ENCODE measurements around the gene PDE2A. TPM values are rescaled to one million over a fixed set of nuclear protein-coding genes. Genes with fewer than 3 reads are reported as not detected.

PDE2A gene
- total and polyA plus RNA-seq, 2 donors (not counting 3 experiments of a cell fraction or from before 2014, with no cell fraction given): 14.8 to 16.8 TPM

DNA sequence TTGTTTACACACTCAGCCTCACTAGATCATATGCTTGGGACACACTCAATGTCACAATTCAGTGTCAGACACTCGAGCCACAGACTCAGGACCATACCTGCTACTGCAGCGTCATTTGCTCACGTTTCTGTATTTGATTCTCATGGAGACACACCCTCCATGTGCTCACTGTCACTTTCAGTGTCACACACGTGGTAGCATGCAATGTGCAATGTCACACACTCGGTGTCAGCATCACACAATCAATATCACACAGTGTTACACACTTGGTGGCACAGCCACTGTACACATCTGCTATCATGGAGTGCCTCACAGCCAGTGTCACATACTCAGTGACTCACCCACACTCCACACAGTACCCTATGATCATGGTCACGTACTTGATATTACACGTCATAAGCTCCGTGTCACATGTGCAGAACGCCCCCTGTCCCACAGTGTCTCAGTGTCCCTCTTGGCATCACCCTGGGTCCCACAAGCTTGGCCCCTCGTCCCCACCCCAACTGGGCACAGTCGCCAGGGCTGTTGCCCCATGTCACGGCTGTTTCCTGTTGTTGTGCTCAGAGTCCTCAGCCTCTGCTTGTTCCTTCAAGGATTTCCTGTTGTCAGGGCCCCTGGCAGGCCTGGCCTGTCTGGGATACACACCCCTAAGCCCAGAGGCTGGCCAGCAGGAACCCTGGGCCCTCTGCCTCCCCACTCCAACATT lies 49.6 kb downstream of the PDE2A start:
- dilution Hi-C loops (cut with MboI; ENCODE audit: extremely low pct_ligation_motif_present, low sequenced_read_pairs): no loop called here
- peak overlapping the region; percentile 2 for H2AFZ ChIP-seq (ENCODE audit: low read depth, low read length)
- H3K27me3 ChIP-seq (ENCODE audit: control insufficient read depth in 2 of 2, insufficient read depth in 2 of 2, low read length in 2 of 2): no peaks in the 10 kb centered on the region
- peak overlapping the region; percentile 9 for H3K4me2 ChIP-seq (ENCODE audit: insufficient read depth, low read length)
- no peaks in the 10 kb centered on the region for H3K36me3 ChIP-seq (ENCODE audit: control insufficient read depth in 2 of 2, extremely low read depth in 1 of 2, insufficient read depth in 2 of 2, low read length in 2 of 2)
- no peaks in the 10 kb centered on the region for H3K9me1 ChIP-seq (replicated peaks; ENCODE audit: control insufficient read depth, extremely low read depth, insufficient read depth, low read length)
- POLR2A ChIA-PET: interaction anchor here (0.7 kb wide), 1 partner anchor 75 kb away, joined by 3 read pairs; no protein-coding TSS in a partner anchor
- peak overlapping the region; percentile 56 for H3K9ac ChIP-seq (replicated peaks; ENCODE audit: extremely low read depth, insufficient read depth, low read length)
- intact Hi-C loops (cut with micrococcal nuclease): loop anchor here (1.0 kb wide), 2 partner anchors 10 to 19 kb away; no protein-coding TSS in a partner anchor
- peak; percentile 28 for FAIRE-seq
- CTCF ChIA-PET: interaction anchor here (1.3 to 1.9 kb wide), 4 partner anchors 11 to 26 kb away, joined by 6 to 7 read pairs (median 6); no protein-coding TSS in a partner anchor
- TF ChIP-seq POLR2AphosphoS5 (IDR thresholded peaks at IDR 0.05; ENCODE audit: insufficient read depth, low read depth, low read length) (peak; percentile 40), JUN (IDR thresholded peaks at IDR 0.05; ENCODE audit: borderline replicate concordance, insufficient read depth, insufficient read length, low read depth) (peak; percentile 59)
- TF ChIP-seq, protein P1, sequence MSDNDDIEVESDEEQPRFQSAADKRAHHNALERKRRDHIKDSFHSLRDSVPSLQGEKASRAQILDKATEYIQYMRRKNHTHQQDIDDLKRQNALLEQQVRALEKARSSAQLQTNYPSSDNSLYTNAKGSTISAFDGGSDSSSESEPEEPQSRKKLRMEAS (IDR thresholded peaks at IDR 0.05; ENCODE audit: insufficient read depth, insufficient read length): no peak
- TF ChIP-seq, protein P2, sequence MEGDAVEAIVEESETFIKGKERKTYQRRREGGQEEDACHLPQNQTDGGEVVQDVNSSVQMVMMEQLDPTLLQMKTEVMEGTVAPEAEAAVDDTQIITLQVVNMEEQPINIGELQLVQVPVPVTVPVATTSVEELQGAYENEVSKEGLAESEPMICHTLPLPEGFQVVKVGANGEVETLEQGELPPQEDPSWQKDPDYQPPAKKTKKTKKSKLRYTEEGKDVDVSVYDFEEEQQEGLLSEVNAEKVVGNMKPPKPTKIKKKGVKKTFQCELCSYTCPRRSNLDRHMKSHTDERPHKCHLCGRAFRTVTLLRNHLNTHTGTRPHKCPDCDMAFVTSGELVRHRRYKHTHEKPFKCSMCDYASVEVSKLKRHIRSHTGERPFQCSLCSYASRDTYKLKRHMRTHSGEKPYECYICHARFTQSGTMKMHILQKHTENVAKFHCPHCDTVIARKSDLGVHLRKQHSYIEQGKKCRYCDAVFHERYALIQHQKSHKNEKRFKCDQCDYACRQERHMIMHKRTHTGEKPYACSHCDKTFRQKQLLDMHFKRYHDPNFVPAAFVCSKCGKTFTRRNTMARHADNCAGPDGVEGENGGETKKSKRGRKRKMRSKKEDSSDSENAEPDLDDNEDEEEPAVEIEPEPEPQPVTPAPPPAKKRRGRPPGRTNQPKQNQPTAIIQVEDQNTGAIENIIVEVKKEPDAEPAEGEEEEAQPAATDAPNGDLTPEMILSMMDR (IDR thresholded peaks at IDR 0.05; ENCODE audit: extremely low read depth in 1 of 2, insufficient read depth in 1 of 2, low read depth in 1 of 2, low read length in 2 of 2): no peak
- H3K27ac ChIP-seq (ENCODE audit: insufficient read depth, low read depth, low read length): peak overlapping the region; percentile 80
- no peaks in the 10 kb centered on the region for H4K20me1 ChIP-seq (replicated peaks; ENCODE audit: control insufficient read depth, extremely low read depth, insufficient read depth, low read length)
- H3K9me3 ChIP-seq (replicated peaks; ENCODE audit: control insufficient read depth, insufficient read depth, low read length): no peaks in the 10 kb centered on the region
- H3K79me2 ChIP-seq (ENCODE audit: control insufficient read depth, insufficient read depth, low read length): no peaks in the 10 kb centered on the region
- no TSS peak for BruUV-seq (replicated peaks)
- DNase-seq (ENCODE audit: low read depth, low spot score): peak; percentile 71
- H3K4me3 ChIP-seq (replicated peaks in 1 of 3; ENCODE audit: insufficient read depth in 1 of 3, low read depth in 1 of 3, low read length in 3 of 3): no peak overlapping the region
- peaks cover 19% of the 10 kb centered on the region for H3K4me1 ChIP-seq (ENCODE audit: control insufficient read depth, extremely low read depth, insufficient read depth, low read length)

Measured in endothelial cell of umbilical vein (primary cell).